ENCODE measurements around the gene HOMEZ.

HOMEZ gene

DNA sequence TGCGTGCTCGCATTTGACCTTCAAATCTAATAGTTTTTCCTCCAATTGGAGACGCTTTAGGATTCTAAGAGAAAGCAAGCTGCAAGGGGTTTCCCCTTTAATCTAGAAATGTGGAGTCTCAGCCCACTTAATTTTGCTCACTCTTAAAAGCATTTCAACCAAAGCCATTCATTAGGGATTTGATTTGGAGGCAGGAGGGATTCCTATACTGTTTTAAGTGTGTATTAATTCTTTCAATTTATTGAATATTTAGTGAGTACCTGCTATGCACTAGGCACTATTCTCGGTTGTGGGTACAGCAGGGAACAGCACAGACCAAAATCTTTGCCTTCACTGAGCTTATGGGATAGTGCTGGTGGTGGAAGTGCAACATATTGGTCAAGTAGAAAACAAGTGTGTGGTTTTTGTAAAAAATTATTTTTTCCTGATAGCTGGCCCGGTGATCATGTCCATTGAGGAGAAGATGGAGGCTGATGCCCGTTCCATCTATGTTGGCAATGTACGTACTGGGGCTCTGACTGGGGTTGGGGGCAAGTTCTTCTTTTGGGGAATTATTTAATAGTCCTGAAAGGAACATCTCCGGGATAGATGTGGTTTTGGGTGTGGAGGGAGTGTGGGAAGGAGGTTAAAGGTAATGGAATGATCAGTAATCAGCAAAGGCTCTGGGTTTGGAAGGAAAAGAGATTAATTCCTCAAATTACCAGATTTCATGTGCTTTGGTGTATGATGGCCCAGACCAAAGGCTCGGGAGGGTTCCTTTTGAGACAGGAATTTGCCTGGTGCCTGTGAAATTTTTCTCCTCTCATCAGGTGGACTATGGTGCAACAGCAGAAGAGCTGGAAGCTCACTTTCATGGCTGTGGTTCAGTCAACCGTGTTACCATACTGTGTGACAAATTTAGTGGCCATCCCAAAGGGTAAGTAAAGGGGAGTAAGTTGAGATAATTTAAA, 36.9 kb upstream of the HOMEZ start:
- DNase-seq (ENCODE audit: insufficient read length, low spot score), result no peak
- TF ChIP-seq PAX5 (IDR thresholded peaks at IDR 0.05; ENCODE audit: insufficient read depth, low read length, severe bottlenecking) (no peak), POLR2AphosphoS5 (IDR thresholded peaks at IDR 0.05; ENCODE audit: low read depth, low read length) (no peak), TAF1 (IDR thresholded peaks at IDR 0.05; ENCODE audit: low read depth, low read length) (no peak), SPI1 (IDR thresholded peaks at IDR 0.05; ENCODE audit: low read depth, low read length) (no peak), POU2F2 (IDR thresholded peaks at IDR 0.05; ENCODE audit: low read depth, low read length) (no peak), POLR2A (IDR thresholded peaks at IDR 0.05; ENCODE audit: low read depth, low read length) (no peak)
- FAIRE-seq, result no peak

GRCh38 chr14:23321572-23322547, 35.9 kb upstream of the HOMEZ start:
- no peak for TF ChIP-seq SPI1 (IDR thresholded peaks at IDR 0.05; ENCODE audit: low read depth, low read length)
- peak; percentile 69 for TF ChIP-seq POLR2AphosphoS5 (IDR thresholded peaks at IDR 0.05; ENCODE audit: low read depth, low read length)
- TF ChIP-seq POLR2A (IDR thresholded peaks at IDR 0.05; ENCODE audit: low read depth, low read length), result peak; percentile 77
- peak; percentile 1; the same call in 1 of the 2 replicates for TF ChIP-seq TAF1 (IDR thresholded peaks at IDR 0.05; ENCODE audit: low read depth, low read length)
- no peak for TF ChIP-seq PAX5 (IDR thresholded peaks at IDR 0.05; ENCODE audit: insufficient read depth, low read length, severe bottlenecking)
- TF ChIP-seq POU2F2 (IDR thresholded peaks at IDR 0.05; ENCODE audit: low read depth, low read length), result 0 out of 2 replicates have a peak, but pooled peaks have one; percentile 50
- no peak for FAIRE-seq
- no peak for DNase-seq (ENCODE audit: insufficient read length, low spot score)

DNA sequence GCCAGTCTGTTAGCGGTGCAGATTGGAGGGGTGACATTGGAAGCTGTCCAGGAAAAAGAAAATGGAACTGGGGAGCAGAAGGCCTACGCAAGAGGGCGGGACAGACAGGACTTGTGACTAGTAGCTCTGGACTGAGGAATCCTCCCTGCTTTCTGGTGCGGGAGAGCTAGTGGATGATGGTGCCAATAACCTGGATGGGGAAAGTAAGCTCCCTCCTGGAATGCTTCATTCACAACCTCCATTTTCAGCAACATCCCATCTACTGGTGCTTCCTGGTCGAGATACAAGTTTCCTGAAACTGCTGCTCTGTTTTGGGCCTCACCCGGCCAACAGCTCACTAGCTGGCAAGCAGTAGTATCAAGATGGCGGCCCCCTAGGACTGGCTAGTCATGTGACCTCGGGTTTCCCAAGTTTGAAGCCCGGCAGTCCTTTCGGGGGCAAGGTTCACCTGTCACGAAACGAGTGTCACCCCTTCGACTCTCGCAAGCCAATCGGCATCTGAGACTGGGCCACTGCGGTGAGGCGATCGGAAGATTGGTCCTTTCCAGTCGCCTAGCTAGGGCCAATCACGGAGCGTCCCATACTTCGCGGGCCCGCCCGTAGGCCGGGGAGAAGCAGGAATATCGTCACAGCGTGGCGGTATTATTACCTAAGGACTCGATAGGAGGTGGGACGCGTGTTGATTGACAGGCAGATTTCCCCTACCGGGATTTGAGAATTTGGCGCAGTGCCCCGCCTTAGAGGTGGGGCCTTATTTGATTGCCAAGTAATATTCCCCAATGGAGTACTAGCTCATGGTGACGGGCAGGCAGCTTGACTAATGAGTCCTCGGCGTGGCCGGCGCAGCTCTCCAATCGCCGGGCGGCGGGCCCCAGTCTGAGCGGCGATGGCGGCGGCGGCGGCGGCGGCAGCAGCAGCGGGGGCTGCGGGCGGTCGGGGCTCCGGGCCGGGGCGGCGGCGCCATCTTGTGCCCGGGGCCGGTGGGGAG, 34.9 kb upstream of the HOMEZ start, which contains the start of gene PABPN1:
TSS of gene PABPN1 (plus strand) at position 874 of the 988 bp plus-strand sequence. CDS start at position 887, 13 bp downstream.
- DNase-seq (ENCODE audit: insufficient read length, low spot score) (peak; percentile 88), FAIRE-seq (peak; percentile 97)
- TF ChIP-seq TAF1 (IDR thresholded peaks at IDR 0.05; ENCODE audit: low read depth, low read length) (peak; percentile 82), PAX5 (IDR thresholded peaks at IDR 0.05; ENCODE audit: insufficient read depth, low read length, severe bottlenecking) (no peak), SPI1 (IDR thresholded peaks at IDR 0.05; ENCODE audit: low read depth, low read length) (no peak), POLR2A (IDR thresholded peaks at IDR 0.05; ENCODE audit: low read depth, low read length) (peak; percentile 92), POU2F2 (IDR thresholded peaks at IDR 0.05; ENCODE audit: low read depth, low read length) (0 out of 2 replicates have a peak, but pooled peaks have one; percentile 14), POLR2AphosphoS5 (IDR thresholded peaks at IDR 0.05; ENCODE audit: low read depth, low read length) (peak; percentile 93)

- no peak for FAIRE-seq
- TF ChIP-seq POLR2AphosphoS5 (IDR thresholded peaks at IDR 0.05; ENCODE audit: low read depth, low read length) (no peak), POU2F2 (IDR thresholded peaks at IDR 0.05; ENCODE audit: low read depth, low read length) (no peak), TAF1 (IDR thresholded peaks at IDR 0.05; ENCODE audit: low read depth, low read length) (no peak), SPI1 (IDR thresholded peaks at IDR 0.05; ENCODE audit: low read depth, low read length) (no peak), PAX5 (IDR thresholded peaks at IDR 0.05; ENCODE audit: insufficient read depth, low read length, severe bottlenecking) (no peak), POLR2A (IDR thresholded peaks at IDR 0.05; ENCODE audit: low read depth, low read length) (no peak)
- DNase-seq (ENCODE audit: insufficient read length, low spot score), result no peak
These were observed 34.0 kb upstream of the HOMEZ start for GRCh38 chr14:23319746-23320583.

- DNase-seq (ENCODE audit: insufficient read length, low spot score) (no peak), FAIRE-seq (no peak)
- no peak for TF ChIP-seq TAF1 (IDR thresholded peaks at IDR 0.05; ENCODE audit: low read depth, low read length)
- no peak for TF ChIP-seq POLR2AphosphoS5 (IDR thresholded peaks at IDR 0.05; ENCODE audit: low read depth, low read length)
- TF ChIP-seq POLR2A (IDR thresholded peaks at IDR 0.05; ENCODE audit: low read depth, low read length), result no peak
- no peak for TF ChIP-seq SPI1 (IDR thresholded peaks at IDR 0.05; ENCODE audit: low read depth, low read length)
- no peak for TF ChIP-seq POU2F2 (IDR thresholded peaks at IDR 0.05; ENCODE audit: low read depth, low read length)
- TF ChIP-seq PAX5 (IDR thresholded peaks at IDR 0.05; ENCODE audit: insufficient read depth, low read length, severe bottlenecking), result no peak
These were observed 30.4 kb upstream of the HOMEZ start for GRCh38 chr14:23316300-23316699.

- TF ChIP-seq POLR2A (IDR thresholded peaks at IDR 0.05; ENCODE audit: low read depth, low read length), result no peak
- no peak for TF ChIP-seq SPI1 (IDR thresholded peaks at IDR 0.05; ENCODE audit: low read depth, low read length)
- TF ChIP-seq TAF1 (IDR thresholded peaks at IDR 0.05; ENCODE audit: low read depth, low read length), result no peak
- no peak for TF ChIP-seq POLR2AphosphoS5 (IDR thresholded peaks at IDR 0.05; ENCODE audit: low read depth, low read length)
- TF ChIP-seq POU2F2 (IDR thresholded peaks at IDR 0.05; ENCODE audit: low read depth, low read length), result no peak
- TF ChIP-seq PAX5 (IDR thresholded peaks at IDR 0.05; ENCODE audit: insufficient read depth, low read length, severe bottlenecking), result no peak
- DNase-seq (ENCODE audit: insufficient read length, low spot score), result no peak
- FAIRE-seq, result no peak
These were observed 24.6 kb upstream of the HOMEZ start for GRCh38 chr14:23310546-23310945.

- DNase-seq (ENCODE audit: insufficient read length, low spot score) (no peak), FAIRE-seq (no peak)
- TF ChIP-seq POU2F2 (IDR thresholded peaks at IDR 0.05; ENCODE audit: low read depth, low read length), result no peak
- no peak for TF ChIP-seq POLR2A (IDR thresholded peaks at IDR 0.05; ENCODE audit: low read depth, low read length)
- no peak for TF ChIP-seq PAX5 (IDR thresholded peaks at IDR 0.05; ENCODE audit: insufficient read depth, low read length, severe bottlenecking)
- no peak for TF ChIP-seq SPI1 (IDR thresholded peaks at IDR 0.05; ENCODE audit: low read depth, low read length)
These were observed 23.0 kb upstream of the HOMEZ start for GRCh38 chr14:23308721-23309445.

Data from GM12891 (cell line).